Ovary (tissue), 10 donors: ENCODE results near the gene AHCTF1. TPM values are rescaled to one million over a fixed set of nuclear protein-coding genes. Genes with fewer than 3 reads are reported as not detected.

Source experiments
- DNase-seq, 5 donors: peaks; one replicate each; pipeline ENCODE4 v3.0.0-alpha.2; 2019 to 2020
- H3K27ac ChIP-seq, 2 donors: fragments of 200-600 bp; one replicate each; pipeline versions ENCODE4 v1.5.1 to v1.8.0; 2019 to 2022
- H3K27me3 ChIP-seq: fragments of 200-600 bp; one replicate; pipeline ENCODE4 v1.8.0; 2022
- H3K36me3 ChIP-seq: fragments of 200-600 bp; sonication (generic); one replicate; pipeline ENCODE4 v1.5.1; 2019
- H3K4me1 ChIP-seq: one replicate; pipeline ENCODE4 v1.8.1; 2013; ENCODE audit warnings: mild to moderate bottlenecking, moderate library complexity; ENCODE audit not compliant: insufficient read depth
- H3K4me3 ChIP-seq: fragments of 200-600 bp; sonication (generic); one replicate; pipeline ENCODE4 v1.5.1; 2017
- H3K9me3 ChIP-seq, 2 donors: fragments of 200-600 bp in 1 of 2; sonication (generic) in 1 of 2; one replicate each; pipeline versions ENCODE4 v1.5.1 to v1.8.1; 2013 to 2019; ENCODE audit warnings: mild to moderate bottlenecking in 1 of 2, moderate library complexity in 1 of 2
- EP300 ChIP-seq: sonication (generic); formaldehyde crosslinking; IDR thresholded peaks from one replicate; pipeline ENCODE4 v1.6.1; 2017; ENCODE audit warnings: antibody characterized with exemption
- POLR2A ChIP-seq: fragments of 450-650 bp; IDR thresholded peaks from one replicate; pipeline ENCODE4 v1.6.1; 2017; ENCODE audit warnings: antibody characterized with exemption, mild to moderate bottlenecking, moderate library complexity
- WGBS, 3 donors: extraction: QIAGEN DNeasy Blood & Tissue Kit in 1 of 3; methylation state at CpG; one replicate each; pipeline versions ENCODE4 v1.1.5 to v1.1.7; 2013 to 2017; 5-methylcytosine and 5-hydroxymethylcytosine counted together
- intact Hi-C, 4 donors: fragments of 100-400 bp; cut with DNase I; formaldehyde crosslinking; loops; one replicate each; pipeline versions ENCODE4 v1.11.0 to v1.15.1; 2022 to 2023
- long read RNA-seq, 3 donors: library from polyadenylated mRNA in 2 of 3; unstranded in 2 of 3; transcript quantifications; one replicate each; pipeline ENCODE4 v2.0.0 and lab custom pipeline, GENCODE V29; 2021 to 2026
- polyA plus RNA-seq, 2 donors: library from polyadenylated mRNA; stranded (reverse); fragments of 200-250 nt in 1 of 2; fragments of 350-450 nt in 1 of 2; fragmentation: Illumina TruSeq in 1 of 2; extraction: RNeasy Lipid Tissue Mini Kit (QIAGEN cat#74804) in 1 of 2; gene quantifications; one replicate each; pipeline ENCODE4 v1.2.3, GENCODE V29; 2013 to 2014
- total RNA-seq, 7 donors: library from RNA; depleted of rRNA in 2 of 7; stranded (reverse); fragments of >200 nt in 2 of 7; fragmentation: NEBNext Ultra II Directional in 3 of 7; extraction: Animal tissue kit (Norgen Biotek cat#: 25700) in 3 of 7; gene quantifications; one replicate each; pipeline versions ENCODE4 v1.1.0 to v1.2.4, GENCODE V29; 2016 to 2023
- TF ChIP-seq, protein P1 (sequence below), 3 donors: fragments of 450-650 bp in 2 of 3; fragments of 200-600 bp in 1 of 3; IDR thresholded peaks; one replicate each; pipeline versions ENCODE4 v1.5.1 to v1.8.0; 2016 to 2022; ENCODE audit warnings: antibody characterized with exemption in 3 of 3, mild to moderate bottlenecking in 1 of 3
- donor health status: DM: no; HTN: no; CAD: no; lungs with moderate emphysema.
- donor health status: DM: no; HTN: no; CAD: no.
- donor health status: Bipolar disorder and iron deficiency.
- donor health status: DM: yes; HTN: yes; CAD: no.
- donor health status: DM: no; HTN: no; CAD: no.
- donor health status: DM: yes; HTN: yes; CAD: no.

Gene AHCTF1, protein sequence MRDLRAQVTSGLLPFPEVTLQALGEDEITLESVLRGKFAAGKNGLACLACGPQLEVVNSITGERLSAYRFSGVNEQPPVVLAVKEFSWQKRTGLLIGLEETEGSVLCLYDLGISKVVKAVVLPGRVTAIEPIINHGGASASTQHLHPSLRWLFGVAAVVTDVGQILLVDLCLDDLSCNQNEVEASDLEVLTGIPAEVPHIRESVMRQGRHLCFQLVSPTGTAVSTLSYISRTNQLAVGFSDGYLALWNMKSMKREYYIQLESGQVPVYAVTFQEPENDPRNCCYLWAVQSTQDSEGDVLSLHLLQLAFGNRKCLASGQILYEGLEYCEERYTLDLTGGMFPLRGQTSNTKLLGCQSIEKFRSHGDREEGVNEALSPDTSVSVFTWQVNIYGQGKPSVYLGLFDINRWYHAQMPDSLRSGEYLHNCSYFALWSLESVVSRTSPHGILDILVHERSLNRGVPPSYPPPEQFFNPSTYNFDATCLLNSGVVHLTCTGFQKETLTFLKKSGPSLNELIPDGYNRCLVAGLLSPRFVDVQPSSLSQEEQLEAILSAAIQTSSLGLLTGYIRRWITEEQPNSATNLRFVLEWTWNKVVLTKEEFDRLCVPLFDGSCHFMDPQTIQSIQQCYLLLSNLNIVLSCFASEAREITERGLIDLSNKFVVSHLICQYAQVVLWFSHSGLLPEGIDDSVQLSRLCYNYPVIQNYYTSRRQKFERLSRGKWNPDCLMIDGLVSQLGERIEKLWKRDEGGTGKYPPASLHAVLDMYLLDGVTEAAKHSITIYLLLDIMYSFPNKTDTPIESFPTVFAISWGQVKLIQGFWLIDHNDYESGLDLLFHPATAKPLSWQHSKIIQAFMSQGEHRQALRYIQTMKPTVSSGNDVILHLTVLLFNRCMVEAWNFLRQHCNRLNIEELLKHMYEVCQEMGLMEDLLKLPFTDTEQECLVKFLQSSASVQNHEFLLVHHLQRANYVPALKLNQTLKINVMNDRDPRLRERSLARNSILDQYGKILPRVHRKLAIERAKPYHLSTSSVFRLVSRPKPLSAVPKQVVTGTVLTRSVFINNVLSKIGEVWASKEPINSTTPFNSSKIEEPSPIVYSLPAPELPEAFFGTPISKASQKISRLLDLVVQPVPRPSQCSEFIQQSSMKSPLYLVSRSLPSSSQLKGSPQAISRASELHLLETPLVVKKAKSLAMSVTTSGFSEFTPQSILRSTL (N-terminal part only)
- total RNA-seq (10 to 100 TPM; 34.1 to 60.4 (median 47.8) TPM), polyA plus RNA-seq (10 to 100 TPM; 18.8 to 20.4 TPM)
- long read RNA-seq, donor 1, partial matches to known transcripts = 13 of 19 reads
- long read RNA-seq, donor 1, other reads (novel, unspliced or antisense) = 6 of 19 reads
- long read RNA-seq, donor 2 = 0 reads
- long read RNA-seq, donor 3, full-length matches to known transcripts = 5 of 25 reads
- long read RNA-seq, donor 3, partial matches to known transcripts = 13 of 25 reads
- long read RNA-seq, donor 3, other reads (novel, unspliced or antisense) = 7 of 25 reads

DNA sequence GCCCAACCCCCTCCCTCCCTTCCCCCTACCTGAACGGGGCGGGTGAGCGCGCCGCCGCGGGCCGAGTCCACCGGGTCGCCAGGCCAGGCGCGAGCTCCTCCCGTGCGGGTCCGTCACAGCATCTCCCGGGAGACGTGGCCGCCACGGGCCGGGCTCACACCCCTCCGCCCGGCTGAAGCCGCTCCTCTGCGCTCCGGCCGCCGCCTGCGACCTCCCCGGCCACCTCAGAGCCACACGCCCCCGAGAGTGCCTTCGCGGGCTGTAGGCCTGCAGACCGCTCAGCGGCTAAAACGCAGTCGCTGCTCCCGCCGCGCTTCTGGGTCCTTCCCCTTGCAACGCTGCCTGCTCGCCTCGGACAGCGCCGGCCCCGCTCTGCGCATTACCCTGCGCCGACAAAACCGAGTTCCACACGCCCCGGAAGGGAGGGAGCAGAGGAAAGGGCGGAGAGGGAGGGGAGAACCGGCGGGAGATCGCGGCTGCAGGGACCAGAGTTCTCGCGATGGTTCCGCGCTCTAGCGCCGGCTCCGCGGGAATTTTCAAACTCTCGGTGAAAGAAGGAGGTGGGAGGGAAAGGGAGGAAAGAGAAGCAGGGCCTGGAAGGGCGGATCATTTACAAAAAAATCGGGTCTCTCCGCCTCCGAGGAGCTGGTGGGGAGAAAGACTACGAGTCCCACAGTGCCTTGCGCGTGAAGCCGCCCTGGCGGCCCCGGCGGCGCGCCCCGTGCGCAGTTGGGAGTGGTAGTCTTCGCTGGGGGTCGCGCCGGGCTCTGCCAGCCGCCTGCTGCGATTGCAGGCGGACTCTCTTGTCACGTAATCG is at the start of gene AHCTF1:
TSS of gene AHCTF1 (minus strand) at position 400 of the 817 bp plus-strand sequence. CDS start 13,578 bp downstream, outside the sequence.
- intact Hi-C loops = no loop called here

DNA sequence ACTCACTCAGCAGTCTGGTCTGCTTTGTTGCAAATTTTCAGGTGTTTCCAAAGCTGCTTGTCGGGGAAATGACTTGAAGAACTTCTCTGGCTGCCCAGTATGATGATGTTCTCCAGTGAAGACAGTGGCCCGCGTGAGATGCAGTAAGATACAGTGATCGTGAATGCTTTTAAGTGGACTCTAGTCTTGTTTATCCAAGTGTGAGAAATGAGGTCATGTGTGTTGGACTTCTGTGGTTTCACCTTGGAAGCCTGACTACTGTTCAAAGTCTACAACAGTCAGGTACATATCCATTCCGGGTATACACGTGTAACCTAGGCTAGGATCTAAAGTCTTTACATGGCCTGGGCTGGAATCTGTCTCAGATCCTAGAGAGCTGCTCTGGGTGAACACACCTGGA is 47.0 kb upstream of the AHCTF1 start:
- no peak for DNase-seq
- no peaks in the 10 kb centered on the region for H3K36me3 ChIP-seq
- intact Hi-C loops = no loop called here
- TF ChIP-seq POLR2A (no peak), EP300 (no peak)
- TF ChIP-seq, protein P1, sequence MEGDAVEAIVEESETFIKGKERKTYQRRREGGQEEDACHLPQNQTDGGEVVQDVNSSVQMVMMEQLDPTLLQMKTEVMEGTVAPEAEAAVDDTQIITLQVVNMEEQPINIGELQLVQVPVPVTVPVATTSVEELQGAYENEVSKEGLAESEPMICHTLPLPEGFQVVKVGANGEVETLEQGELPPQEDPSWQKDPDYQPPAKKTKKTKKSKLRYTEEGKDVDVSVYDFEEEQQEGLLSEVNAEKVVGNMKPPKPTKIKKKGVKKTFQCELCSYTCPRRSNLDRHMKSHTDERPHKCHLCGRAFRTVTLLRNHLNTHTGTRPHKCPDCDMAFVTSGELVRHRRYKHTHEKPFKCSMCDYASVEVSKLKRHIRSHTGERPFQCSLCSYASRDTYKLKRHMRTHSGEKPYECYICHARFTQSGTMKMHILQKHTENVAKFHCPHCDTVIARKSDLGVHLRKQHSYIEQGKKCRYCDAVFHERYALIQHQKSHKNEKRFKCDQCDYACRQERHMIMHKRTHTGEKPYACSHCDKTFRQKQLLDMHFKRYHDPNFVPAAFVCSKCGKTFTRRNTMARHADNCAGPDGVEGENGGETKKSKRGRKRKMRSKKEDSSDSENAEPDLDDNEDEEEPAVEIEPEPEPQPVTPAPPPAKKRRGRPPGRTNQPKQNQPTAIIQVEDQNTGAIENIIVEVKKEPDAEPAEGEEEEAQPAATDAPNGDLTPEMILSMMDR (IDR thresholded peaks at IDR 0.05) = no peak
- no peak overlapping the region for H3K27ac ChIP-seq
- no peak overlapping the region for H3K4me3 ChIP-seq
- no peaks in the 10 kb centered on the region for H3K9me3 ChIP-seq
- H3K4me1 ChIP-seq = no peaks in the 10 kb centered on the region
- no peaks in the 10 kb centered on the region for H3K27me3 ChIP-seq
- WGBS, 3 donors = 97 to 99% (median 98%) methylated on average over 6 of the region's 6 CpGs

More for the DNA sequence above, at the start of gene AHCTF1:
- H3K4me1 ChIP-seq = peaks cover 7% of the 10 kb centered on the region
- no peaks in the 10 kb centered on the region for H3K36me3 ChIP-seq
- no peaks in the 10 kb centered on the region for H3K27me3 ChIP-seq
- H3K9me3 ChIP-seq = no peaks in the 10 kb centered on the region
- WGBS, 3 donors = 0 to 1% (median 1%) methylated on average over 79 to 90 of the region's 90 CpGs
- DNase-seq = peak; percentile 97 to 98 (median 98)
- peak within 1 kb of the TSS; percentile 66 for H3K4me3 ChIP-seq
- TF ChIP-seq EP300 (no peak), POLR2A (peak; percentile 99)
- TF ChIP-seq, protein P1 (IDR thresholded peaks at IDR 0.05) = peak in 2 of 3 donors; percentile 24 to 32
- peak within 1 kb of the TSS; percentile 95 to 96 for H3K27ac ChIP-seq

DNA sequence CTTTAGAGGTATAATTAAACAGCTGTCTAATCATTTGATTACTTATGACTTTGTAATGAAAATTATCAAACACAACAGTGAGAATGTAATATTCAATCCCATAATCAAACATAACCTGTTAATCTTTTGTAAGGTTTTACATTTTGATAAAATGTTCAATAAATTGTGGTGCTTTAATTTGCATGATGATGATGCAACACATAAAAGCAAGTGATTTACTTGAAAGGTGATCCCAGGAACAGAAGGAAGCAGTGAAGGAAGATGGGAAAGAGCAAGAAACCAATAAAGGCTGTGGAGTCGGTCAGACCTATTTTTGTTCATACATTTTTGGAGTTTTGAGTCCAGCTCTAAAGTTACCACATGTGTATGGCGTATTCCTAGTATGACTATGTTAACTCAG is 46.5 kb upstream of the AHCTF1 start:
- Histone ChIP-seq H3K36me3 (no peaks in the 10 kb centered on the region), H3K4me1 (no peaks in the 10 kb centered on the region), H3K4me3 (no peak overlapping the region), H3K27ac (no peak overlapping the region), H3K27me3 (no peaks in the 10 kb centered on the region), H3K9me3 (no peaks in the 10 kb centered on the region)
- intact Hi-C loops = no loop called here
- no peak for DNase-seq
- WGBS, 3 donors = 97 to 98% (median 97%) methylated on average over 2 of the region's 2 CpGs
- TF ChIP-seq POLR2A (no peak), EP300 (no peak)
- TF ChIP-seq, protein P1 (IDR thresholded peaks at IDR 0.05) = no peak
